Measurements from ENCODE around the gene KIF4A.

The KIF4A gene

GRCh38 chrX:70410921-70411320 lies 121.0 kb downstream of the KIF4A start:
- DNase-seq, result no peak

- no peak for DNase-seq
Observed at GRCh38 chrX:70411475-70411874, 121.6 kb downstream of the KIF4A start.

- DNase-seq, result no peak
Observed at GRCh38 chrX:70421618-70422017, 131.7 kb downstream of the KIF4A start.

- DNase-seq, result no peak
Observed at GRCh38 chrX:70422851-70423341, 133.0 kb downstream of the KIF4A start, which contains the start of gene GDPD2. GDPD2 (plus strand) TSS chrX:70423314; CDS start chrX:70424985, 1,671 bp downstream.

- no peak for DNase-seq
Observed at GRCh38 chrX:70423936-70424675, 134.2 kb downstream of the KIF4A start.

GRCh38 chrX:70424801-70425200 lies 134.9 kb downstream of the KIF4A start:
- DNase-seq, result no peak

GRCh38 chrX:70426286-70427278 lies 136.7 kb downstream of the KIF4A start:
- no peak for DNase-seq

GRCh38 chrX:70427365-70427764 lies 137.5 kb downstream of the KIF4A start:
- DNase-seq, result no peak

GRCh38 chrX:70429759-70430158 lies 139.9 kb downstream of the KIF4A start:
- no peak for DNase-seq

GRCh38 chrX:70432936-70433847 lies 143.3 kb downstream of the KIF4A start:
- no peak for DNase-seq

- peak; percentile 76 to 83 for DNase-seq
Observed at GRCh38 chrX:70433848-70434351, 144.0 kb downstream of the KIF4A start.

- DNase-seq, result peak; percentile 77 to 80
Observed at GRCh38 chrX:70434352-70434866, 144.5 kb downstream of the KIF4A start.

- DNase-seq, result no peak
Observed at GRCh38 chrX:70434914-70435586, 145.1 kb downstream of the KIF4A start.

- no peak for DNase-seq
Observed at GRCh38 chrX:70436343-70436742, 146.4 kb downstream of the KIF4A start.

GRCh38 chrX:70437011-70437410 lies 147.1 kb downstream of the KIF4A start:
- no peak for DNase-seq

- DNase-seq, result no peak
Observed at GRCh38 chrX:70437921-70438665, 148.2 kb downstream of the KIF4A start.

GRCh38 chrX:70439016-70439415 lies 149.1 kb downstream of the KIF4A start:
- DNase-seq, result no peak

- DNase-seq, result no peak
Observed at GRCh38 chrX:70442224-70442623, 152.3 kb downstream of the KIF4A start.

- DNase-seq, result peak in 1 of 2 experiments; percentile 51
Observed at GRCh38 chrX:70444326-70444945, 154.5 kb downstream of the KIF4A start, which contains the start of gene DLG3. DLG3 (plus strand) TSS chrX:70444835; CDS start chrX:70445202, 367 bp downstream.
